ENCODE data around the gene OR10X1. TPM values are rescaled to one million over a fixed set of nuclear protein-coding genes. Genes with fewer than 3 reads are reported as not detected.

Gene OR10X1
- total RNA-seq, 2 experiments from 2014 or later = not detected

- Mint-ChIP-seq H3K36me3 (no peaks in the 10 kb centered on the region), H3K27me3 (peaks cover 11% of the 10 kb centered on the region), H3K9me3 (no peaks in the 10 kb centered on the region), H3K4me3 (no peak within 1 kb of the TSS), H3K27ac (no peak within 1 kb of the TSS), H3K4me1 (no peaks in the 10 kb centered on the region)
- ATAC-seq (ENCODE audit: low read depth) (no peak), DNase-seq (no peak)
- POLR2A ChIA-PET = no interaction called here
These were observed 25.3 kb downstream of the OR10X1 start, which contains the start of gene OR6Y1 for GRCh38 chr1:158554352-158554751. OR6Y1 (minus strand) TSS chr1:158554405; CDS start chr1:158548105, 6,300 bp downstream.

- no peaks in the 10 kb centered on the region for H3K9me3 Mint-ChIP-seq
- POLR2A ChIA-PET = no interaction called here
- no peak overlapping the region for H3K4me3 Mint-ChIP-seq
- H3K4me1 Mint-ChIP-seq = no peaks in the 10 kb centered on the region
- H3K27ac Mint-ChIP-seq = no peak overlapping the region
- no peak for DNase-seq
- ATAC-seq (ENCODE audit: low read depth) = no peak
- no peaks in the 10 kb centered on the region for H3K36me3 Mint-ChIP-seq
- peaks cover 11% of the 10 kb centered on the region for H3K27me3 Mint-ChIP-seq
These were observed 27.4 kb downstream of the OR10X1 start for GRCh38 chr1:158552296-158552695.

GRCh38 chr1:158547533-158547932, 32.2 kb downstream of the OR10X1 start:
- POLR2A ChIA-PET = no interaction called here
- peaks cover 2% of the 10 kb centered on the region for H3K9me3 Mint-ChIP-seq
- H3K4me1 Mint-ChIP-seq = no peaks in the 10 kb centered on the region
- DNase-seq = no peak
- no peak overlapping the region for H3K27ac Mint-ChIP-seq
- ATAC-seq (ENCODE audit: low read depth) = no peak
- no peaks in the 10 kb centered on the region for H3K36me3 Mint-ChIP-seq
- no peak overlapping the region for H3K4me3 Mint-ChIP-seq
- H3K27me3 Mint-ChIP-seq = peaks cover 4% of the 10 kb centered on the region

- H3K27ac Mint-ChIP-seq = no peak overlapping the region
- no peak for DNase-seq
- no peaks in the 10 kb centered on the region for H3K4me1 Mint-ChIP-seq
- no peaks in the 10 kb centered on the region for H3K36me3 Mint-ChIP-seq
- POLR2A ChIA-PET = no interaction called here
- ATAC-seq (ENCODE audit: low read depth) = no peak
- no peaks in the 10 kb centered on the region for H3K9me3 Mint-ChIP-seq
- no peak overlapping the region for H3K4me3 Mint-ChIP-seq
- H3K27me3 Mint-ChIP-seq = peaks cover 9% of the 10 kb centered on the region
These were observed 42.1 kb downstream of the OR10X1 start for GRCh38 chr1:158537609-158538008.

- no peak overlapping the region for H3K27ac Mint-ChIP-seq
- H3K36me3 Mint-ChIP-seq = no peaks in the 10 kb centered on the region
- H3K9me3 Mint-ChIP-seq = no peaks in the 10 kb centered on the region
These were observed 45.2 kb downstream of the OR10X1 start for GRCh38 chr1:158534496-158534895.

More at GRCh38 chr1:158534496-158534895, 45.2 kb downstream of the OR10X1 start:
- Mint-ChIP-seq H3K27me3 (peaks cover 4% of the 10 kb centered on the region), H3K4me3 (no peak overlapping the region), H3K4me1 (no peaks in the 10 kb centered on the region)
- POLR2A ChIA-PET = no interaction called here
- ATAC-seq (ENCODE audit: low read depth) (no peak), DNase-seq (no peak)

Other genes starting within 250 kb of the OR10X1 start
- gene CD1B, start 248.4 kb downstream of the OR10X1 start, total RNA-seq = not detected
- gene CD1E, start 226.0 kb downstream of the OR10X1 start, total RNA-seq = not detected
- not detected for gene OR10T2, start 180.4 kb downstream of the OR10X1 start, total RNA-seq
- not detected for gene OR10K2, start 153.7 kb downstream of the OR10X1 start, total RNA-seq
- gene OR10K1, start 118.1 kb downstream of the OR10X1 start, total RNA-seq = not detected
- gene OR10R2, start 107.7 kb downstream of the OR10X1 start, total RNA-seq = not detected
- gene OR6Y1, start 25.5 kb downstream of the OR10X1 start, total RNA-seq = not detected
- gene OR6P1, start 9.3 kb downstream of the OR10X1 start, total RNA-seq = not detected
- gene OR10Z1, start 25.4 kb upstream of the OR10X1 start, total RNA-seq = not detected
- not detected for gene SPTA1, start 106.8 kb upstream of the OR10X1 start, total RNA-seq
- not detected for gene OR6K2, start 120.8 kb upstream of the OR10X1 start, total RNA-seq
- gene OR6K3, start 140.8 kb upstream of the OR10X1 start, total RNA-seq = not detected
- gene OR6K6, start 174.8 kb upstream of the OR10X1 start, total RNA-seq = not detected
- not detected for gene OR6N1, start 192.3 kb upstream of the OR10X1 start, total RNA-seq
- not detected for gene OR6N2, start 201.3 kb upstream of the OR10X1 start, total RNA-seq

All from activated naive CD8-positive, alpha-beta T cell treated with anti-CD3 and anti-CD28 coated beads, Interleukin-2, amount 10 ng/mL, durations not matched to agents 7 days and 5 days (primary cell).